ENCODE results near the gene GSG1. TPM values are rescaled to one million over a fixed set of nuclear protein-coding genes. Genes with fewer than 3 reads are reported as not detected.
"Not testable (repeated sequence)": the region's sequence is repeated elsewhere in the genome, so short reads cannot be mapped to it uniquely, and the experiment has no call there.

GSG1 gene
- total RNA-seq, 1 donor from 2014 or later = 0.23 TPM

- H2AFZ ChIP-seq (ENCODE audit: low read depth, low read length) = no peak overlapping the region
- Mint-ChIP-seq H3K9me3 (ENCODE audit: unreplicated experiment) (no peaks in the 10 kb centered on the region), H3K36me3 (ENCODE audit: low read depth, unreplicated experiment) (peaks cover 5% of the 10 kb centered on the region), H3K27ac (ENCODE audit: unreplicated experiment) (no peak overlapping the region), H3K4me1 (ENCODE audit: low read depth, unreplicated experiment) (no peaks in the 10 kb centered on the region), H3K27me3 (ENCODE audit: low read depth, unreplicated experiment) (no peaks in the 10 kb centered on the region), H3K4me3 (ENCODE audit: unreplicated experiment) (no peak overlapping the region)
- no peaks in the 10 kb centered on the region for H4K20me1 ChIP-seq (ENCODE audit: insufficient read depth, low read length)
- no peak overlapping the region for H3K4me3 ChIP-seq (ENCODE audit: insufficient read depth, low read depth, low read length)
- H3K27me3 ChIP-seq (ENCODE audit: insufficient read depth, low read length) = no peaks in the 10 kb centered on the region
- TF ChIP-seq CTCF (IDR thresholded peaks at IDR 0.05; ENCODE audit: insufficient read depth, low read depth, low read length) (no peak), EZH2 (IDR thresholded peaks at IDR 0.05; ENCODE audit: insufficient read depth, low read length) (no peak)
- no peaks in the 10 kb centered on the region for H3K79me2 ChIP-seq (ENCODE audit: insufficient read depth, low read length)
- no peaks in the 10 kb centered on the region for H3K36me3 ChIP-seq (ENCODE audit: insufficient read depth, low read length)
- DNase-seq (ENCODE audit: low read depth) (no peak), FAIRE-seq (no peak)
- no peaks in the 10 kb centered on the region for H3K4me1 ChIP-seq (ENCODE audit: insufficient read depth, low read length)
- no peak overlapping the region for H3K4me2 ChIP-seq (ENCODE audit: low read length)
- H3K27ac ChIP-seq (ENCODE audit: low read depth, low read length) = no peak overlapping the region
- H3K9ac ChIP-seq (ENCODE audit: low read length) = no peak overlapping the region
- H3K9me3 ChIP-seq (ENCODE audit: insufficient read depth, low read depth, low read length) = no peaks in the 10 kb centered on the region
These were observed 42.1 kb downstream of the GSG1 start for GRCh38 chr12:13061377-13061776.

- no peaks in the 10 kb centered on the region for H3K4me1 Mint-ChIP-seq (ENCODE audit: low read depth, unreplicated experiment)
- peaks cover 9% of the 10 kb centered on the region for H3K36me3 Mint-ChIP-seq (ENCODE audit: low read depth, unreplicated experiment)
- H3K36me3 ChIP-seq (ENCODE audit: insufficient read depth, low read length) = no peaks in the 10 kb centered on the region
- H3K9ac ChIP-seq (ENCODE audit: low read length) = no peak overlapping the region
- no peak overlapping the region for H3K4me3 ChIP-seq (ENCODE audit: insufficient read depth, low read depth, low read length)
- no peaks in the 10 kb centered on the region for H3K9me3 ChIP-seq (ENCODE audit: insufficient read depth, low read depth, low read length)
- no peaks in the 10 kb centered on the region for H3K27me3 Mint-ChIP-seq (ENCODE audit: low read depth, unreplicated experiment)
- no peak overlapping the region for H3K4me3 Mint-ChIP-seq (ENCODE audit: unreplicated experiment)
- FAIRE-seq = no peak
- H3K79me2 ChIP-seq (ENCODE audit: insufficient read depth, low read length) = no peaks in the 10 kb centered on the region
- no peaks in the 10 kb centered on the region for H3K4me1 ChIP-seq (ENCODE audit: insufficient read depth, low read length)
- H3K27ac Mint-ChIP-seq (ENCODE audit: unreplicated experiment) = no peak overlapping the region
- H2AFZ ChIP-seq (ENCODE audit: low read depth, low read length) = no peak overlapping the region
- TF ChIP-seq CTCF (IDR thresholded peaks at IDR 0.05; ENCODE audit: insufficient read depth, low read depth, low read length) = no peak
- TF ChIP-seq EZH2 (IDR thresholded peaks at IDR 0.05; ENCODE audit: insufficient read depth, low read length) = no peak
- H3K9me3 Mint-ChIP-seq (ENCODE audit: unreplicated experiment) = no peaks in the 10 kb centered on the region
- no peak for DNase-seq (ENCODE audit: low read depth)
- H4K20me1 ChIP-seq (ENCODE audit: insufficient read depth, low read length) = no peaks in the 10 kb centered on the region
- no peak overlapping the region for H3K27ac ChIP-seq (ENCODE audit: low read depth, low read length)
- no peaks in the 10 kb centered on the region for H3K27me3 ChIP-seq (ENCODE audit: insufficient read depth, low read length)
- H3K4me2 ChIP-seq (ENCODE audit: low read length) = no peak overlapping the region
These were observed 42.9 kb downstream of the GSG1 start for GRCh38 chr12:13060581-13060980.

- DNase-seq (ENCODE audit: low read depth); H3K9me3 ChIP-seq (ENCODE audit: insufficient read depth, low read depth, low read length); H3K79me2 ChIP-seq (ENCODE audit: insufficient read depth, low read length); FAIRE-seq; H3K27me3 ChIP-seq (ENCODE audit: insufficient read depth, low read length); H3K4me2 ChIP-seq (ENCODE audit: low read length); H3K4me1 ChIP-seq (ENCODE audit: insufficient read depth, low read length); H3K27me3 Mint-ChIP-seq (ENCODE audit: low read depth, unreplicated experiment); H3K4me1 Mint-ChIP-seq (ENCODE audit: low read depth, unreplicated experiment); H2AFZ ChIP-seq (ENCODE audit: low read depth, low read length); H3K36me3 Mint-ChIP-seq (ENCODE audit: low read depth, unreplicated experiment); H3K27ac Mint-ChIP-seq (ENCODE audit: unreplicated experiment); H3K36me3 ChIP-seq (ENCODE audit: insufficient read depth, low read length); H3K4me3 ChIP-seq (ENCODE audit: insufficient read depth, low read depth, low read length); H3K9ac ChIP-seq (ENCODE audit: low read length); H3K4me3 Mint-ChIP-seq (ENCODE audit: unreplicated experiment); H4K20me1 ChIP-seq (ENCODE audit: insufficient read depth, low read length); H3K27ac ChIP-seq (ENCODE audit: low read depth, low read length): not testable (repeated sequence)
- H3K9me3 Mint-ChIP-seq (ENCODE audit: unreplicated experiment) = peaks cover 12% of the 10 kb centered on the region
These were observed 49.9 kb downstream of the GSG1 start for GRCh38 chr12:13053617-13054016.
